T-helper 22 cell (primary cell): Measurements from ENCODE around the gene PRKAG1.

Experiments used
- DNase-seq: peaks from one replicate; pipeline ENCODE4 v3.0.0-alpha.2; 2020; ENCODE audit warnings: low read depth

PRKAG1 gene

DNA sequence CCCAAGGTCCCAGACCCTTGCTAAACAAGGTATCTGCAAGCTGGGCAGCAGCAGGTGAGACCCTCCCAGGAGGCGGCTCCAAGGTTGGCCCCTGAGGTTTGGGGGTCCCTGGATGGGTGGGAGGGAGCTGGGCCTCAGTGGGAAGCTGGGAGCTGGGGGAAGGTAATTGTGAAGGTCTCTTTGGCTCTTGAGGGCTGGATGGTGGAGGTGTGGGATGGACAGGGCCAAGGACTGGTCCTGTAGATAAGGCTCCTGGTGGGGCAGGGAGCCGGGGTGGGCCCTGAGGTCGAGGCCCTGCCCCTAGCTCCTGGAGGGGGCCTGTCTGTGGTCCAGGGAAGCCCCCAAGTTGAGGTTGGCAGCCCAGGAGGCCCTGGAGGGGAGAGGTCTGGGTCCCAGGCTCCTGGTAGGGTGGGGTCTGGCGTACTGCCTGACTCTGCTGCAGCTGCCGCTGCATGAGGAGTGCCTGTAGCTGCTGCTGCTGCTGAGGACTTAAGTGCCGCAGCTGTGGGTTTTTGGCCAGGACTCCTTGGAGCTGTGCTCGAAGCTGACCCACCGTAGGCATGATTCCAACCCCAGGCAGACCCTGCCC, 13.1 kb upstream of the PRKAG1 start:
- no peak for DNase-seq

GRCh38 chr12:49030714-49031572, 12.4 kb upstream of the PRKAG1 start:
- no peak for DNase-seq

GRCh38 chr12:49030119-49030518, 11.5 kb upstream of the PRKAG1 start:
- DNase-seq: no peak

- DNase-seq: no peak
Measured at GRCh38 chr12:49028666-49029275, 10.2 kb upstream of the PRKAG1 start.

- no peak for DNase-seq
Measured at GRCh38 chr12:49027846-49028555, 9.4 kb upstream of the PRKAG1 start.

DNA sequence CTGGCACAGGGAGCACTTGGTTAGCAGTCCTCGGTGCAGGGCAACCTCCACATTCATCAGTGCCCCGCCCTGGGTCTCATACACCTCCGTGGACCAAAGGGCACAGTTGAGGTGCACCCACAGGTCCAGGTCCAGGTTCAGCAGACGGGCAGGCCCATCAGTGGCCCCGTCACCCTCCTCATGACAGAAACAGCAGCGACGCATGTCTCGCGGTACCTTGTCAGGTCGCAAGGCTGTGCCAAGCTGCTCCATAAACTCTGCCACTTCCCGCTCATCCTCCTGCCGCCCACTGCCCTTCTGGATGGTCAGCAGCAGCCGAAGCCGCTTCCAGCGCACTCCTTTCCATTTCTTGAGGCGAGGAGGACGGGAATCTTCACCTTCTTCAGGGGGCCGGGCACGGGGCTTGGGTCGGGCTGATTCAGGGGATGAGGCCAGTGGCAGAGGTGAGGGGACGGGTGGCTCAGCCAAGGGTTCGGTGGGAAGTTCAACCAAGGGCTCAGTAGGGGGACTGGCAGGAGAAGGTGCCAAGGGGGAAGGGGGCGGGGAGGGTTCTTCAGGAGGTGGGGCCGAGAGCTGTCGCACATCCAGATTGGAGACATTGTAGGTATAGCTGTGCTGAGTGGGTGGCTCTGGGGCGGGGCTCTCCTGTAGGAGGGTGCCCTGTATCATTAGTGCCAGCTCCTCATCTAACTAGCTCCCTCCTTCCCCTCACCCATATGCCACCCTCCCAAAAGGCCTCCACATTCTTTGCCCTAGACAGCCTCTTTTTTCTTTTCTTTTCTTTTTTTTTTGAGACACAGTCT, 8.3 kb upstream of the PRKAG1 start:
- no peak for DNase-seq

DNA sequence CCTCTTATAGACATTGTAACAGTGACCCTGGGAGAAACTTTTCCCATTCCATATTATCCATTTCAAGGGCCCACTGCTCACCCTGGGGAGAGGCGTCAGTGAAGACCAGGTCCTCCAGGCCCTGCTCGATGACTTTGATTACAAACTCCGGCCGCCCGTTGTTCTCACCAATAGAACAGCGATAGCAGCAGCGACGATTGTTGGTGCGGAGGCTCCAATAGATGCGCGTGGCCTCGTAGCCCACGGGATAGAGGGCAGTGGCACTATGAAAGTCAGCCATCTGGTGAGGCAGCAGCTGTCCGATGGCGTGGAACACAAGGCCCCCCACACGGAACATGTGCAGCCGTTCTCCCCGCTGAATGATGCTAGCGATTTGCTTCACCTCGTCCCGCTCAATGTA, 7.5 kb upstream of the PRKAG1 start:
- no peak for DNase-seq

DNA sequence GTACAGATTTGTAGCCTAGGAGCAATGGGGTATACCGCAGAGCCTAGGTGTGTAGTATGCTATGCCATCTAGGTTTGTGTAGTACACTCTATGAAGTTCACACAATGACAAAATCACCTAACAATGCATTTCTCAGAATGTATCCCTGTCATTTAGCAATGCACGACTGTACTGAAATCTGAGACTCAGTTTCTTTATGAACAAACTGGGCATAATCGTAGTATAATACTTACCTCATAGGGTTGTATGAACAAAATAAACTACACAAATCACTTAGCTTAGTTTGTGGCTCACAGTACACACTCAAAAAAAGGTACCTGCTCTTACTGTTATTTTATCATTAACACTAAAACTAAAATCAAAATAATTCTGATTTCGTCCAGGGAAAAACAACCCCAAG, 6.9 kb upstream of the PRKAG1 start:
- DNase-seq: no peak

DNA sequence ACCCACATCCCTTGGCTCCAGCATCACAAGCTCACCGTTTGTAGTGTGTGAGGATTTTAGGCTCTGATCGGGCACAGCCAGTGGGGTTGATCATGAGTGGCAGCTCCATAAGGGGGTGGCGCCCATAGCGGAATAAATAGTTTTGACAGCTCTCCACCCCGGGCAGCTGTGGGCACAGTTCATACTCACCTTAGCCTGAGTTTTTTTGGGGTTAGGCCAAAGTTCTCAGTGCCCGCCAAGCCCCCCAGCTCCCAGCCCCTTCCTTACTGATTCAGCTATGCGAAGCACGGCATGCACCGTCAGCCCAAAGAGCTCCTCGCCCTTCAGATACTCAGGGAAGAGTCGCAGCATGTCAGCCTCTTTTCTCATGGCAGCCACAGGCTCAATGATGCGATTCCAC, 6.0 kb upstream of the PRKAG1 start:
- no peak for DNase-seq

DNA sequence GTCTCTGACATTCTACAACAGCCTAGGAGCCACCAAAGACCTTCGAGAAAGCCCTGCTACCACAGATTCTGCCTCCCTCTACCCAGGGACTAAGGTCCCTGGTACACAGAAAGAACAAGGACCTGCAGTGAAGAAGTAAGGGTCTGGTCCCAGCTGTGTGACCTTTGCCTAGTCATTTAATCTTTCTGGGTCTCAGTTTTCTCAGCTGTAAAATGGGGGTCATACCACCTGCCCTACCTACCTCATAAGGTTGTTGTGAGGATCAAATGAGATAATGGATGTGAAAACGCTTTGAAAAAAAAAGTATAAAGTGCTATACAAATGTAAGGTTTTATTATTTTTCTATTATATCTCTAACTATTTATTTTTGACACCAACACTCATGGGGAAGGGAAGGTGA, 5.2 kb upstream of the PRKAG1 start:
- no peak for DNase-seq

GRCh38 chr12:49022558-49023178, 4.1 kb upstream of the PRKAG1 start:
- no peak for DNase-seq

GRCh38 chr12:49021292-49021915, 2.8 kb upstream of the PRKAG1 start:
- no peak for DNase-seq

- DNase-seq: no peak
Measured at GRCh38 chr12:49020441-49020840, 1.9 kb upstream of the PRKAG1 start.

DNA sequence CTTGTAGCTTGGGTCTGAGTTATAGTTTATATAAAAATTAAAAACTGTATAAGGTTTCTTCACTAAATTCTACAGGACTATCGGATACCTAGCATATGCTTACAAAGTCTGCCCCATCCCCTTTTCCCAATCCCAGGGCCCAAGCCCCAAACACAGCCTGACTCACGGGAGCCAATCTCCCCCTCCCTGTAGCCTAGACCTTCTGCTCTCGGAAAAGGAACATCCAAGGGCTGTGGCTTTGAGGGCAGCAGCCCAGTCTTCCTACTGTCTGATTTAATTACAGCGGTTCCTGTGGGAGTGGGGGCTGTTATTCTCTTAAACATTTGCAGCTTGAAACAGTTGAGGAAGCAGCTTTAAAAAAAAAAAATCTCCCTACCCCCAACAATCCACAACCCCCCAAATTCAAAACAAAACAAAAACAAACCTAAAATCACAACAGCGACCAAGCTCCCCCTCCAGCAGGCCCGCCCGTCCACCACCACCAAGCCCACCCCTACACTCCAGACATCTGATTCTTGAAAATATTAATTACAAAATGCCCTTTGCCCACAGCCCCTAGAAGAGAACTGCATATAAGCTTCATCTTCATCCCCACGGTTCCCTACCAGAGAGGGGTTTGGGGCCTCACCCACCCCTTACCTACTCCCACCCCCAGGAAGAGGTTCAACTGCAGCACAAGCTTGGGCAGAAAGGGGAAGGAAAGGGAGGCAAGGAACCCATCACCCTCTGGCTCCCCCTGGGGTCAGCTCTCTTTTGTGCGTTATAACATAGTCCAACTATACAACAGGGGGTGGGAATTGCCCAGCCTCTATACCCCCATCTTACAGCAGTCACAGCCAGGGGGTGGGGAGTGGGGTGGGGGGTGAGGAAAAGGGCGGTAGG, 1.1 kb upstream of the PRKAG1 start:
- no peak for DNase-seq

DNA sequence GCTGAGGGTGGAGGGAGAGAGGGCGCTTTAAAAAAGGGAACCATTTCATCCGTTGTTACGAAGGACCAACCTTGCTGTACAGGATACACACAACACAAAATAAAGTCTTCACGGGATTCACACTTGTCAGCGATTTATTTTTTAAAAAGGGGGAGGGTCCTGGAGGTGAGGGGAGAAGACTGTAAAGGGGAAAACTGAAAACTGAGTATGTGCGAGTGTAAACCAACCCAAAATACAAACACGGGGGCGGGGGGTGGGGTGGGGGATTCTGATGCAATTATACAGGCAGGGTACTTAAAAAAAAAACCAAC, 499 bp upstream of the PRKAG1 start:
- DNase-seq: no peak

GRCh38 chr12:49017891-49018260, 700 bp downstream of the PRKAG1 start:
- no peak for DNase-seq

DNA sequence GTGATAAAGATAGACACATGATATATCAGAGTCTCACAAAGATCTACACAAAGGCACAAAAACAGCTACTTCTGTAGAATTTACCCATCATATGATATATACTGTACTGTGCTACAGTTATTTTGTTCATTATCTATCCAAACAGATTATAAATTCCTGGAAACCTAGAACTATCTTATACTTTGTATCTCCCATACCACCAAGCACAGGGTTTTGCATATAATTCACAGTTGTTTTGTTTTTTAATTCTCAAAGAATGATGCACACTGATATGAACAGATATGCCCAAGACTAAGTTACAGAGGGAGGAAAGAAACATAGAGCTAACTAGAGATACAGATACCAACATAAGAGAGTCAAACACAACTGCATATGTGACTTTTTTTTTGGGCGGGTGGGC, 3.4 kb downstream of the PRKAG1 start:
- DNase-seq: no peak

- no peak for DNase-seq
Measured at GRCh38 chr12:49014547-49014946, 4.0 kb downstream of the PRKAG1 start.

DNA sequence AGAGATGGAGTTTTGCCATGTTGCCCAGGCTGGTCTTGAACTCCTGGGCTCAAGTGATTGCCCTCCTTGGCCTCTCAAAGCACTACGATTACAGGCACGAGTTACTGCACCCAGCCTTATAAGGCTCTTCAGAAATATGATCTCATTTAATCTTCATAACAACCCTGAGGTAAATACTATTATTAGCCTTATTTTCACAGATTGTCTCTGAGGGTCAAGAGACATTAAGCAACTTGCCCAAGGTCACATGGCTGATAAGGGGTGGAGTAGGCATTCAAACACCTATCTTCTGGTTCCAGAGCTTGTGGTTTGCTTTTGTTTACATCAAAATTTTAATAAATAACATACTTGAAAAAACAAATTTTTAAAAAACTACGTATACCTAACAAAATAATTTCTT, 5.1 kb downstream of the PRKAG1 start:
- no peak for DNase-seq

DNA sequence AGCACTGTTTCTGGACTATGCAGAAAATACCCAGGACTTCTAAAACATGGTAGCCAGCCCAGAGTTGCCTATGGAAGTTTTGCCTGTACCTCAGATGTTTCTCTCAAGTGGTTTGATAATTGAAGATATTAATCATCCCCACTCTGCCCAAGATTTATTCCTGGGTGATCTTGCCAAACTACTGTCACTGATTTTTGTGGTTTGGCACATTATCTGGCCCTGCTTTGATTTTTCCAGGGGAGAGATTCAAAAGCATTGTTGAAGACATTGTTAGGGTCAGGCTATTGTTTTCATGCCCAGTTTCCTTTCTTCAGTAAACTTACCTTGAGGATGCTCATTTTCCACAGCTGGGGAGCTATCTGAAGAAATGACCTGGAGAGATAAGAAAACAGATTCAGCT, 5.8 kb downstream of the PRKAG1 start:
- no peak for DNase-seq
